GM12892 (cell line): Measurements from ENCODE around the gene MICAL1.

Experiments used
- POLR2A ChIP-seq: IDR thresholded peaks from 2 replicates; pipeline ENCODE4 v1.6.1; 2011; ENCODE audit warnings: low read depth, low read length, control low read depth
- POLR2AphosphoS5 ChIP-seq: IDR thresholded peaks from 2 replicates; pipeline ENCODE4 v1.6.1; 2011; ENCODE audit warnings: low read depth, low read length, control low read depth
- TAF1 ChIP-seq: IDR thresholded peaks from 2 replicates; pipeline ENCODE4 v1.6.1; 2011; ENCODE audit warnings: low read depth, mild to moderate bottlenecking, control low read depth, low read length, borderline replicate concordance

DNA sequence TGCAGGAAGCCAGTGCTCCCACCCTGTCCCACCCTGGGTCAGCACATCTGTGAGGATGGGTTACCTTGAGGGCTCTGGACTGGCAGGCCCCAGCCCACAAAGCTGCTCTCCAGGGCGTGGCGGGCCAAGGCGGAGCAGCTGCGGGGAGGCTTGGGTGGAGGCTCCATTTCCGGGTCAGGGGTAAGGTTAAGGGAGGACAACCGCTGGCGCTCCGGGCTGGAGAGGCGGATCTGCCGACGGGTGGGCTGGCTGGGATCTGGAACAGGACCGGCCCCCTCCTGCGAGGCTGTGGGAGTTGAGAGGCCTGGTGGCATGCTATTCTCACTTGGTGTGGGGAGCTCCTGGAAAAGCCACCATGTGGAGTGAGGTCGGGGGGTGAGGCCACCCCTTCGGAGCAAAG is 9.5 kb downstream of the MICAL1 start:
- TF ChIP-seq POLR2A = no peak
- no peak for TF ChIP-seq POLR2AphosphoS5
- TF ChIP-seq TAF1 = no peak
